Body of pancreas (tissue), 4 donors: ENCODE measurements around the gene NUSAP1.

Source experiments
- POLR2A ChIP-seq, 3 donors: fragments of 450-650 bp; IDR thresholded peaks; one replicate each; pipeline ENCODE4 v1.6.1; 2016; ENCODE audit warnings: antibody characterized with exemption in 3 of 3, mild to moderate bottlenecking in 2 of 3
- TF ChIP-seq, protein P1 (sequence below), 7 experiments: fragments of 450-650 bp in 4 of 7; fragments of 200-600 bp in 3 of 7; sonication (generic) in 3 of 7; IDR thresholded peaks; one replicate each; pipeline ENCODE4 v1.5.1; 2016 to 2019; ENCODE audit warnings: antibody characterized with exemption in 7 of 7

DNA sequence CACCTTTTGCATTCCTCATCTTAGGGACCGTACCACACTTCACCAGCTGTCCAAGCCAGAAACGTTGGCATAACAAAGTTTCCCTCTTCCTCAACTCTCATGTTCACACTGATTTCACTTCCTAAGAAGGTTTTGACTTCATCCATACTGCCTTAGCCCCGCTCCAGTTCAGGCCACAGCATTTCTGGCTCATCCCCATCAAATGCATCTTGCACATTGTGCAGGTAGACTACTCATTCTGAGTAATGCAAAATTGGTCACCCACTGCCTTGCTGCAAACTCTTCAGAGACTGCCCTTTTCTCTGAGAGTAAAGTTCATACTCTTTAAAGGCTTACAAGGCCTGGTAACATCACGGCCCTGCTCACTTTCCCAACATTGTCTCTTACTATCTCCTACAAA is 8.8 kb downstream of the NUSAP1 start:
- TF ChIP-seq, protein P1, sequence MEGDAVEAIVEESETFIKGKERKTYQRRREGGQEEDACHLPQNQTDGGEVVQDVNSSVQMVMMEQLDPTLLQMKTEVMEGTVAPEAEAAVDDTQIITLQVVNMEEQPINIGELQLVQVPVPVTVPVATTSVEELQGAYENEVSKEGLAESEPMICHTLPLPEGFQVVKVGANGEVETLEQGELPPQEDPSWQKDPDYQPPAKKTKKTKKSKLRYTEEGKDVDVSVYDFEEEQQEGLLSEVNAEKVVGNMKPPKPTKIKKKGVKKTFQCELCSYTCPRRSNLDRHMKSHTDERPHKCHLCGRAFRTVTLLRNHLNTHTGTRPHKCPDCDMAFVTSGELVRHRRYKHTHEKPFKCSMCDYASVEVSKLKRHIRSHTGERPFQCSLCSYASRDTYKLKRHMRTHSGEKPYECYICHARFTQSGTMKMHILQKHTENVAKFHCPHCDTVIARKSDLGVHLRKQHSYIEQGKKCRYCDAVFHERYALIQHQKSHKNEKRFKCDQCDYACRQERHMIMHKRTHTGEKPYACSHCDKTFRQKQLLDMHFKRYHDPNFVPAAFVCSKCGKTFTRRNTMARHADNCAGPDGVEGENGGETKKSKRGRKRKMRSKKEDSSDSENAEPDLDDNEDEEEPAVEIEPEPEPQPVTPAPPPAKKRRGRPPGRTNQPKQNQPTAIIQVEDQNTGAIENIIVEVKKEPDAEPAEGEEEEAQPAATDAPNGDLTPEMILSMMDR (IDR thresholded peaks at IDR 0.05), result no peak
- TF ChIP-seq POLR2A (IDR thresholded peaks at IDR 0.05), result no peak
